Measurements from ENCODE around the gene NCK2.

Gene NCK2

GRCh38 chr2:105821428-105822125, 76.9 kb downstream of the NCK2 start:
- no peak for DNase-seq

GRCh38 chr2:105822186-105822585, 77.5 kb downstream of the NCK2 start:
- DNase-seq, result no peak

- no peak for DNase-seq
Measured at GRCh38 chr2:105824446-105824845, 79.7 kb downstream of the NCK2 start.

GRCh38 chr2:105827351-105828096, 82.8 kb downstream of the NCK2 start:
- DNase-seq, result no peak

GRCh38 chr2:105828558-105828957, 83.8 kb downstream of the NCK2 start:
- no peak for DNase-seq

GRCh38 chr2:105834931-105835330, 90.2 kb downstream of the NCK2 start:
- DNase-seq, result no peak

GRCh38 chr2:105836341-105836740, 91.6 kb downstream of the NCK2 start:
- no peak for DNase-seq

GRCh38 chr2:105836840-105837692, 92.4 kb downstream of the NCK2 start:
- DNase-seq, result no peak

- DNase-seq, result no peak
Measured at GRCh38 chr2:105839793-105840192, 95.1 kb downstream of the NCK2 start.

- no peak for DNase-seq
Measured at GRCh38 chr2:105840933-105841332, 96.2 kb downstream of the NCK2 start.

GRCh38 chr2:105841551-105841950, 96.8 kb downstream of the NCK2 start:
- DNase-seq, result no peak

- no peak for DNase-seq
Measured at GRCh38 chr2:105842555-105842954, 97.8 kb downstream of the NCK2 start.

GRCh38 chr2:105843476-105844374, 99.0 kb downstream of the NCK2 start:
- no peak for DNase-seq

GRCh38 chr2:105845976-105846375, 101.3 kb downstream of the NCK2 start:
- no peak for DNase-seq

- no peak for DNase-seq
Measured at GRCh38 chr2:105847056-105847455, 102.3 kb downstream of the NCK2 start.

- DNase-seq, result no peak
Measured at GRCh38 chr2:105848367-105848766, 103.7 kb downstream of the NCK2 start.

- no peak for DNase-seq
Measured at GRCh38 chr2:105849431-105850179, 104.9 kb downstream of the NCK2 start.

GRCh38 chr2:105852066-105852465, 107.4 kb downstream of the NCK2 start:
- DNase-seq, result no peak

- DNase-seq, result no peak
Measured at GRCh38 chr2:105853354-105854088, 108.8 kb downstream of the NCK2 start.

GRCh38 chr2:105854972-105855371, 110.3 kb downstream of the NCK2 start:
- DNase-seq, result no peak

GRCh38 chr2:105856581-105856980, 111.9 kb downstream of the NCK2 start:
- DNase-seq, result no peak
